ENCODE data around the gene PRX.

DNA sequence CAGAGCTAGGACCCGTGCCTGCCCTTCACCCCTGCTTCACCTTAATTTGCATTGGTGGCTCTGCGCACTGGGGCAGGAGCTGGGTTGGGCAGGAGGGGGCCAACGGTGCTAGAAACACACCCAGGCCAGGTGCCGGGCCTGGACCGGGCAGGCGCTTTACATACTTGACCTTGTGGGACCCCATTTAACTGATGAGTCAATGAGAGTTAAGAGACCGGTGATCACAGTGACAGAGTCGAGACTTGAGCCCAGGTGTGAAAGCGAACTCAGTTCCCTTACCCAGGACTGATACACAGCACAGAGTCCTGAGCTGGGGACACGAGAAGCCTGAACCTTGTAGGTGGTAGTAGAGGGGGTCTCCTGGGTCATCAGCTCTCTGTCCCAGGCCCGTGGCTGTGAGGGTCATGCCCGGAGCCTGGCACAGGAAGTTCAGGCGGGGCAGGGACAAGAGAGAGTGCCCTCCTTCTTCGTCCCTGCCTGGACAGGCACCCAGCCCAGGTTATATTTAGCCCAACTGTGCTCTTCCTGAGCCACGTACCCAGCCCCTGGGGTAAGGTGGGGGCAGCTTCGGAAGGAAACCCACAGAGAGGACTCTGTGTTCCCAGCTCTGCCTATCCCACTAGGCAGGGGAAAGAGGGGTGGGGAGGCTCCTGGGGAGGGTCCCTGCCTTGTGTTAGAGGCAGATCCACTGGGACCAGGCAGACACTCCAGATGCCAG lies 1.9 kb downstream of the PRX start:
- no peak for TF ChIP-seq SP1 (IDR thresholded peaks at IDR 0.05)
- no peak for TF ChIP-seq L3MBTL2 (conservative IDR thresholded peaks at IDR 0.05)
- TF ChIP-seq FOXA1 (IDR thresholded peaks at IDR 0.05), result no peak
- no peak for TF ChIP-seq ARNT (IDR thresholded peaks at IDR 0.05)
- TF ChIP-seq FOXM1 (IDR thresholded peaks at IDR 0.05; ENCODE audit: borderline replicate concordance), result no peak
- TF ChIP-seq CTBP1 (IDR thresholded peaks at IDR 0.05; ENCODE audit: borderline replicate concordance), result no peak
- TF ChIP-seq TARDBP (IDR thresholded peaks at IDR 0.05), result no peak
- TF ChIP-seq BHLHE40 (IDR thresholded peaks at IDR 0.05; ENCODE audit: borderline replicate concordance), result no peak

Data from HEK293T (cell line).